DMS 273 treated with DMSO at 0.1 percent for 48 hours (cell line): Measurements from ENCODE around the gene PC.

Experiments
- DNase-seq: peaks from one replicate; lab custom pipeline; 2025; lab: John Stamatoyannopoulos, UW

The PC gene

DNA sequence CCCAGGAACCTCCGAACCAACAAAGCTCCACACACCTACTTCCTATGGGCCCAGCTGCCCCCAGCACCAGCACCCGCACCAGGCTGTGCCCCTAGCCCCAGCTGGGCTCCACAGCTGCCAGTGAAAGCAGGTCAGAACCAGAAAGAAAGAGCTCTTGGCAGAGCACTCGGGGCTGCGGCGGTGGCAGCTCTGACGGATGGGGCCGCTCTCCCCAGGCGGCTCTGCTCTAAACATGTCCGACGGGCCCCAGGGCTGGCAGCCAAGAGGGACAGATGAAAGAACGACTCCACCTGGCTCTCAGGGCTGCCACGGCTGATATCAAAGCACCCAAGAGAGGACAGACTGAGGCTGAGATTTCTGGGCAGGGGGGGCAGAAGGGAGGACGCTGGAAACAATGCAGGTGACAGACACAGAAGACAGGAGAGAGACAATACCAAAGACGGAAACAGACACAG lies 75.6 kb downstream of the PC start:
- DNase-seq = peak; percentile 46

GRCh38 chr11:66881927-66882452 lies 76.2 kb downstream of the PC start:
- no peak for DNase-seq

GRCh38 chr11:66881451-66881835 lies 76.7 kb downstream of the PC start:
- no peak for DNase-seq

DNA sequence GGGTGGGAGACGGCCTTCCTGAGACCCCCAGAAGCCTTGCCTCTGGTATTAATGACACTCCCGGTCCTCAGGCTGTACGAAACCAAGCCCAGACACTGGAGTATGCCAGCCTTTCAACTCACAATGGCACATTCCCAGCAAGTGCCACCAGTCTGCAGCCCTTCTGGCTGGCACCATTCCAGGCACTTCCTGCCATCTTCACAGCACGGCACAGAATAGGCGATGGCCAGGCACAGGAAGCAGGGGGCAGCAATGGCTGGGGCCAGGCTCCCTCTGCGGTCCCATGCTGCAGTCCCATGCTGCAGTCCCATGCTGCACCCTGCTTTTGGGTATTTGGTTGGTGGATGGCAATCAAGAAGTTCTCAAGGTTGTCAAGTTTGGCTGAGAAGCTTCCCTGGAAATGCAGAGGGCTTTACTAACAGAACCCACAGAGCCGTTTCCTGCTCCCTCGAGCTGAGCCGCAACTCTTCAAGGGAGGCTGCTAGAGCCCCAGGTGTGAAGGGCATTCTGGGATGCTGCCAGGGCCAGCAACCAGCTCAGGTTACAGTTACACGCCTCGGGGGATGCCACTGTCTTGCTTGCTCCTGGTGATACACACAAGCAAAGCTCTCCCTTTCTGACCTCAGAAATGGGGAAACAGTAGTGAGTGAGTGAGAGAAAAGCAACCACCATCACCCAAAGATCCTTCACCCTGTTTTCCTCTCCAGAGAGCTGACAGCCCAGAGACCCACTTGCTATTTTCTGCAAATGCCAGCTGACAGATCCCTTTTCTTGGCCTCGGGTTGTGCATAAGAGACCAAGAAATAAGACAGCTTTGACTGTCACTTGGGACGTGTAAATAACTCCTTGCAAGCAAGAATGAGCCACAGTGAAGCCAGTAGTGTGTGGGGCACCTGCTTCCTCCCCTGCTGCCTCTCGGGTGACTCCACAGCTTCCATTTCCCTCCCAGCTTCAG lies 77.4 kb downstream of the PC start:
- peak; percentile 8 for DNase-seq

GRCh38 chr11:66879999-66880398 lies 78.2 kb downstream of the PC start:
- DNase-seq = no peak

DNA sequence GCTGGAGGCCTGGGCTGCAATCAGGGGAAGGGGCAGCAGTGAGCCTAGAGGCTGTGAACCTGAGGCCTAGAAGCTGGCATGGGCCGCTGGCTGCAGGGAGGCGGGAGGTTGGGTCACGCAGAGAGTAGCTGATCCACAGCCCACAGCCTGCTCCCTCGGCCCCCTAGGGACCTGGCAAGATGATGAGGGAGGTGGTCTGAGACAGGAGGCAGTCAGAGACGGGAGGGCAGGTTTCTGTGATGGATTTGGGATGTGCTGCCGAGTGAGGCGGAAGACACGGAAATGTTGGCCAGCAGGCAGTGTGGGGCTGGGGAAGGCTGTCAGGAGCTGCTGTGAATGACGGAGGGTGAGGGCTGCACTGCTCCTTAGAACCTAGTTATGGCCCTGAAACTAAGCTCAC lies 78.6 kb downstream of the PC start:
- DNase-seq = no peak

DNA sequence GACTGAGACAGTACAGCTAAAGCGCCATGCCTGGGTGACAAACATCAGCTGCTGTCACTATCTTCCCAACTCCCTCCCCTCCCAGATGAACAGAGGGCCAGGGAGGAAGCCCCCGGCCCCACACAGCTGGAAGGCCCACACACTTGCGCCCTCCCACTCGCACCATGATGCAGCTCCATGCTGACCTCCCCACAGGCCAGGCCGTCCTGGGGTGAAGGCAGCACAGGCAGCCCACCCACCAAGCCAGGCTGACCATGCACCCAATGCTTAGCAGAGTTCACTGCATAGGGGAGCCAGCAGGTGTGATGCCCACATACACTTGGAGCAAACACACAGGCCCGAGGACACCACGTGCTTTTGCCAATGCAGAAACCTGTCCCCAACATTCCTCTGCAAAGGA lies 79.2 kb downstream of the PC start:
- DNase-seq = no peak

- no peak for DNase-seq
Observed at GRCh38 chr11:66878474-66878873, 79.7 kb downstream of the PC start.

- DNase-seq = no peak
Observed at GRCh38 chr11:66877588-66878385, 80.4 kb downstream of the PC start.

DNA sequence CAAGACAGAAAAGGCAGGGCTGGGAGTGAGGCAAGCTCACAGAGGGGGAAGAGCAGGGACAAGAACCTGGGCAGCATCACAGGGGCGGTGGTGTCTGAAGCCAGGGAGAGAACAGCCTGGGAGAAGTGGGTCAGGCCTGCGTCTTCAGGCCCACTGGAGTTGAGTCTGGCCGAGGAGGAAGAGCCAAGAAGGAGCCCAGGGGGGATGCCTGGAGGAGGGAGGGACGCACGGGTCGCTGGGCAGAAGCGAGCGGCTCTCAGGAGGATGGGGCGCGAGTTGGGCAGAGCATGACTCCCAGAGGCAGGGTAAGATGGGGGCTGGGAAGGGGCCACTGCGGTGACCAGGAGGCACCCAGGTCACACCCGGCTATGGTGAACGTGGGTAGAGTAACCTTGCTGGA lies 82.8 kb downstream of the PC start:
- no peak for DNase-seq

DNA sequence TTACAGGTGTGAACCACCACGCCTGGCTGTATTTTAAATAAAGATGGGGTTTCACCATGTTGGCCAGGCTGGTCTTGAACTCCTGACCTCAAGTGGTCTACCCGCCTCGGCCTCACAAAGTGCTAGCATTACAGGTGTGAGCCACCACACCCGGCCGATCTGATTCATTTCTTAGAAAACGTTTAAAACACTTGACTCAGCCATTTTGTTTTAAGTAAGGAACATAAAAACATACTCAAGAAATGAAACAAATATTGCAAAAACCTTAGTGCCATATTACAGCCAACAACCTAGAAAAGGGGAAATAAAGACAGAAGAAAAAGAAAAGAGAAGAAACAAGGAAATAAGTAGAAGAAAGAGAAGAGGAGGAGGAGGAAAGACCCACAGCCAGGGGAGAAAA lies 84.0 kb downstream of the PC start:
- no peak for DNase-seq

DNA sequence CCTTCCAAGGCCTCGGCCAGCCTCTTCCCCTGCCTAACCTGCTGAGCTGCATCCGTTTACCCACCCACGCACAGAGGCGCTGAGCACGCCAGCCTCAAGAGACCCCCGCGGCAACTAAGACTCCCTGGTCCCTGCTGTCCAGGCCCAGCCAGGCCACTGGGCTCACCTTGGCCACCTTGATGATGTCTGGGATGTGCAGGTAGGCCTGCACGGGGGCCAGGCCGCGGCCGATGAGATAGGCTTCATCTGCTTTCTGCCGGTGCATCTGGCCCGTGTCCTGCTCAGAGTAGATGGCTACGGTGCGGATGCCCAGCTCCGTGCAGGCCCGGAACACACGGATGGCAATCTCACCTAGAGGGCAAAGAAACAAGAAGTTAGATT lies 86.7 kb downstream of the PC start:
- no peak for DNase-seq

GRCh38 chr11:66870616-66871520 lies 87.3 kb downstream of the PC start:
- no peak for DNase-seq

DNA sequence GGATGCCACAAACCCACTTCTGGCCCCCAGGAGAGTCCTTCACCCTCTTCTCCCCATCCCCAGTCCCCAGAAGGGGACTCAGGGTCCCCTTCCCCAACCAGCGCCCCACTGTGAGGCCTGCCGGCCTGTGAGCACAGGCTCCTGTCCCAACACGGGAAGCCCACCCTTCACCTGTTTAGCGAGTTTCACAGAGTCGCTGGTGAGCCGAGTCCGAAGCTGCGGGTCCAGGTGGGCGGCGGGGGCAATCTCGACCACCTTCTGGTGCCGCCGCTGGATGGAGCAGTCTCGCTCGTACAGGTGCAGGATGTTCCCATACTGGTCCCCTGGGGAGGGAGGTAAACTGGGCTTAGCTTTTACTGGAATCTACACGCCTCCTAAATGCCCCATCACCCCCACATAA lies 88.1 kb downstream of the PC start:
- DNase-seq = no peak

GRCh38 chr11:66869567-66869870 lies 88.7 kb downstream of the PC start:
- DNase-seq = no peak

GRCh38 chr11:66868726-66869566 lies 89.2 kb downstream of the PC start:
- no peak for DNase-seq

DNA sequence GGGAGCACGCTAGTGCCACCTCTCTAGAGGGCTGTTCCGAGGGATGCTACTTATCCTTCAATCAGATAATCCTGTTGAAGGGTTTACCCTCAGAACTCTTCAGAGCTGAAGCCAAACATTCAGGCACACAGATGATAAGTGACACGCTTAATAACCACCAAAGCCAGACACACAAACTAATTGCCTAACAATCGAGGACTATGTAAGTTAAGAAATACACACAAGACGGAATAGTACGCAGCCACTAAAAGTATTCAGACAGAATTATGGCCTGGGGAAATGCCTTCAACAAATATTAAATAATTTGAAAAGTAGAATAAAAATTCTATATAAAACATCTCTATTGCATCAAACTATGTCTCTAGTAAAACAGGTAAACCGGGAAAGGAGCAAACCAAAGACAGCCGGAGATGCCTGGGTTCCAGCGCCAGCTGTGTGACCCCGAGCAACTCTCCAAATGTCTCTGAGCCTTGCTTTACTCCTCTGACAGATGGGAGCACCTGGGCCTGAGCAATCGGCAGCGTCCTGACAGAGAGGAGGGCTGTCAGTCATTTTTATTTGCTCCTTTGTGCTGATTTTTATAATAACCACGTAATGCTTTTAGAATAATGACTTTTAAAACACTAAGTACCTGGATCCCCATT lies 90.0 kb downstream of the PC start:
- no peak for DNase-seq

DNA sequence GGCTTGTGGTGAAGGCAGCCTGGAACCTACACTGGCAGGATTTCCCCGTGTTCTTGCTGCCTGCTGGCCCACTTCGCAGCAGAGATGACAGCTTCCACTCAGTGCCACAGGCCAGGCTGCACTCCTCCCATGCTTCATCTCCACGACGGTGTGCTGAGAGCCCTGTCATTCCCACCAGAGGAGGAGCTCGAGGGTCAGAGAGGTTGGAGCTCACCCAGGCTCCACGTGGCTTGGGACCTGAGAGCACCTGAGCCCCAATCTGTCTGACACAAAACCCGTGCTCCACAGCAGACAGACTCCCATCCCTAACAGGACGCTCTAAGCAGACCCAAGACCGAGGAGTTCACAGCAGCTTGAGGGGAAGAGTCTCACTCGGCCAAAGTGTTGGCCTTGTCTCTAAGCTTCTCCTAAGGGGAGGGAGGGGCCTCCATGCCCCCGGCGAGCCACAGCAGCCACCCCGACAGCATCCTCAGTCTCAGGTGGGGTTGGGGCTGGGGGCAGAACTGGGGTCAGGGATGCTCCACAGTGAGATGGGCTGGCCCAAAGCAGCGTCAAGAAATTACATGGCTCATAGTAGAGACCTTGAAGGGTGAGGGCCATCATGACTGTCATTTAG lies 90.7 kb downstream of the PC start:
- DNase-seq = no peak

DNA sequence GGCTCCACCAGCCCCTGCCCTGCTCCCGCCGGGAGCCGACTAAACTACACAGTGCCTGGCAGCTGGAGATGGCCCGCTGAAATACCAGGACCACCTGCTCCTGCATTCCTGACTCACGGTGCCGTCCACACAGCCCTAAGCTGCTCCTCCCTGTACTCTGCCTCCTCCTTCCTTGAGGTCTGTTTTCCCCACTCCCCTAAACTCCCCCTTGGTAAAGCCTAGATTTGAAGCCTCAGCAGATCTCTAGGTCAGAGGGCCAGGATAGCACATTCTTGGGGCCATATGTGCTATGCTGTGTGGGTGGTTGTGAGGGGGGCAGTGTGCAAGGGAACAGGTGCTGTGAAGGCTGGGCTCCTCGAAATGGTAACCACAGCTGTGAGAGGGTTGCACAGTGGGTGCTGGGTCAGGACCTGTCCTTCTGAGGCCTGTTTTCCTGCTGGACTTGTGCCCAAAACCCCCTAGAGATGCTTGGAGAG lies 91.6 kb downstream of the PC start:
- peak; percentile 87 for DNase-seq

GRCh38 chr11:66866007-66866406 lies 92.2 kb downstream of the PC start:
- DNase-seq = no peak
